GM19397 (cell line): Measurements from ENCODE around the gene C22orf23.

Experiments
- ATAC-seq: cut with Tn5 transposase; IDR thresholded peaks from one replicate; pipeline ENCODE4 v1.9.1; 2021; ENCODE audit warnings: mild to moderate bottlenecking, moderate library complexity; ENCODE audit not compliant: unreplicated experiment

Gene C22orf23

DNA sequence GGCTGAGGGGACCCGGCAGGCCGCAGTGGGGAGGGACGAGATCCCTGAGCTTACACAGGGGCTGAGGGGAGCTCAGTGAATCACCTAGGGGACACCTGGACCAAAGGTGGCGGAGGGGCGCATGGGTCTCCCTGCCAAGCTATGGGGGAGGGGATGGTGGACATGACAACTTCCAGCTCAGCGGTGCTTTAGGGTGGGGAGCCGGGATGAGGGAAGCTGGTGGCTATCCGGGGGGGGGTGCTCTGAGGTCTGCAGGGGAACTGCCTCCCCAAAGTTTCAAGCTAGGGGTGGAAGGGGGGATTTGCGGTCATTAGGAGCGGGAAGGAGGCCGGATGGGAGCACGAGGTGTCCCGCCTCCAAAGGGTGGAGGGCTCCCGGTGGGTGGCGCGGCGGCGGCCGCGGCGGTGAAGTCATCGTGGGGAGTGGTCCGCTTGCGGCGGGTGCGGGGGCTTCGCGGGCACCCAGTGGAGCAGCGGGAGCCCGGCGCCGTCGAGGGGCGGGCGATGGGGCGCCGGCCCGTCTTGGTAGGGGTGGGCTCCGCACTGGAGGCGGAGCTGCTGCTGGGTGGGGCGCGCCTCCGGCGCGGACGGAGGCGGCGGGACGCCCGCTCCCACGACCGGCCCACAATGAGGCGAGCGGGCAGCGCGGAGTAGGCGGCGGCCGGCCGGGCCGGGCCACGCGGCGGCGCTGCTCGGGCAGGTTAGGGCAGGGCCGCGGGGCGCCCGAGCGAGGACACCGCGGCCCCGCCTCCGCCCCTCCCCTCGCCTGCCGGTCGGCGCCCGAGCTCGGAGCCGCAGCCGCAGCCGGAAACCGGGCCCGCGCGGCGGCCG lies 47.7 kb downstream of the C22orf23 start, which contains the start of gene MICALL1:
MICALL1 (plus strand) TSS at position 764 of the 830 bp plus-strand sequence. CDS start 126 bp downstream, outside the sequence.
- ATAC-seq: peak; percentile 78

DNA sequence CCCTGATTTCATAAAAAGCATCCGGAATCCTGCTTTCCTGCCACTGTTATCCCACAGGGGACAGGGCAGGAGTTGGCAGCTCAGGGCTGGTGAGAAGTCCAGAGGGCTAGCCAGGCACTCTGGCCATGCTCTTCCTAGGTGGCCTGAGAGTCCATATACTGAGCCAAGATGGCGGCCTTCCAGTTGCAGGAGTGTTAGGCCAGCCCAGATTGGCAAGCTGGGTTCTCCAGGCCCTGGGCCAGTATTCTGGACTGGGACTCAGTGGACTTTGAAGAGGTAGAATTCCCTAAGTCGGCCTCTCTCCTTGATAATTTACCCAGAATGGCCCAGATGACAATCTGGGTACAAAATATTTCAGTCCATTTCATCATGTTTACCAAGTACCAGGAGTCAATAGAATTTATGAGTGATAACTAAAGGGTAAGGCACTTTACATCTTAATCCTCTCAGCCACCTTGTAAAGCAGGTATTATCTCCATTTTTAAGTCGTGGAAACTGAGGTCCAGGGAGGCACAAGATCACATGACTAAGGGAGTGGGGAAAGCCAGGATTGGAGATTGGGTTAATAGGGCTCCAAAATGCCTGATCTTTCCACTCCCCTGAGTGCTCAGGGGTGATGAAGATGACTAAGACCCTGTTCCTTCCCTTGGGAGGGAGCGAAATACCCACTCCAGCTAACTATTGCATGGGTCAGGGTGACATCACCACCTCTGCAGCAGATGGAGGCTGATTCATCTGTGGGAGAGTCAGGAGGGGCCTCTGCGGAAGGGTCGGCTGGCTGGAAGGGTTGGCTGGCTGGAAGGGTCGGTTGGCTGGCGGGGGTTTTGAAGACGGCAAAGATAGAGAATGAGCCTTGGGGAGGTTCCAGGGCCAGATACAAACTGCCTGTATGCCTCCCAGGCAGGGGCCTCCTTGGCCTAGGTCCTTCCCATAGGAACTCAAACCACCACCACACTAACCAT lies 48.5 kb downstream of the C22orf23 start:
- ATAC-seq: no peak

DNA sequence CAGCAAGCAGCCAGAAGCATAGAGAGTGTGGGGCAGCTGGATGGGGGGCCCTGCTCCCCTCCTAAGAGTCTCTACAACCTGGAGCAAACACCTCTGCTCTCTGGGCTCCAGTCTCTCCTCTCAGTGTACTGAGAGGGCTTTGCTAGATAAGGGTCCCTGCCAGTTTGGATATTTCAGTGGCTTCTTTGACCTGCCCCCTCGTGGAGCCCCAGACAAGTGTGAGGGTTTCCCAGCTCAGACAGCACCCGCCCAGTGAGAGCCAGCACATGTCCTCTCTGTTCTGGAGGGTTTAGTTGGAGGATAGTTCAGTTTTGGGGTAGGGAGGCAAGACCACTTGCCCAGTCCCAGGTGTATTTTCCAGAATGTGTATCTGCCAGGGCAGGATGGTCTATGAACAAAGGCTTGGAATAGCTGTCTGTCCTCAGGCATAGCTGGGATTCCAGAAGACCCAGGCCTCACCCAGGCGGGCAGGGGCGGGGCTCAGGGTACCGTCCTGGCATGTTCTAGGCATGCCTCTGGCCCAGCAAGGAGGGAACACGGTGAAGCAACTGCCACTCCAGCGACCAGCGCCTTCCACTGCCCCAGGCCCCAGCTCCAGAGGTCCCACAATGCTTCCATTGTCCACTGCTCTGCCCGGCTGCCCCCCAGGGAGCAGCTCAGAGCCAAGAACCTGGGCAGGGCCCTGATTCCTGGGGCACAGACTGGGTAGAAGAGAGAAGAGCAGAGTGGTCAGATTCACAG lies 54.8 kb downstream of the C22orf23 start:
- ATAC-seq: no peak

DNA sequence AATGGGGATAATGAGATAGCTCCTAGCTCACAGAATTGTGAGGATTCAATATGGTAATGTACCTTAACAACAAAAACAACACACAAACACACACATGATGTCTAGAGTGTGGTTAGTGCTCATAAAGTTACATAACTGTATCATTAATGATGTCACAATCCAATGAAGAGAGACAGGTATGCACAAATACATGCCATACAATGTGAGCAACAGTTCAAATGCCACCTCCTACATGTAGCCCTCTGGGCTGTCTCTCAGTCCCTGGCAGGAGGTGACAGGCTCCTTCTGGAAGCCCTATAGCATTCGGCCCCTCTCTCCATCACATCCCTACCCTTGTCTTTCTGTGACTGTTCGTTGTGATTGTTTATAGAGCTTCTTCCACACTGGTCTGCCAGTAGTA lies 55.6 kb downstream of the C22orf23 start:
- no peak for ATAC-seq

DNA sequence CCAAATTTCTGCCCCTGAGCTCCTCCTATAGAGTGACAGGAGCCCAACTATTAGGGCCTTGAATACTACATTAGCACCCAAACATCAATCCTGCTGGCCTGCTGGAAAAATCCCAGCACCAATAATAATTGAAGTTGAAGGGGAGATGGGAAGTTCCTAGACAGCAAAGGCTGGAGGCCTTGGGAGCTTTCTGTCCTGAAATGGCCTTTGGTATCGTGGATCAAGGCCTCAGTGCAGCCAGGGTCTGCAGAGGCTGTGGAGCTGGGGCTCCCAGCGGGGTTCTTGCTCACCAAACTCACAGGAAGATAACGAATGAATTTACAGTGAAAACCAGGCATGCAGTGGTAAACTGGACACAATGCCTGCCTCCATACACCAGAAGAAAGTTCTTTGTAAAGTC lies 56.5 kb downstream of the C22orf23 start:
- no peak for ATAC-seq

DNA sequence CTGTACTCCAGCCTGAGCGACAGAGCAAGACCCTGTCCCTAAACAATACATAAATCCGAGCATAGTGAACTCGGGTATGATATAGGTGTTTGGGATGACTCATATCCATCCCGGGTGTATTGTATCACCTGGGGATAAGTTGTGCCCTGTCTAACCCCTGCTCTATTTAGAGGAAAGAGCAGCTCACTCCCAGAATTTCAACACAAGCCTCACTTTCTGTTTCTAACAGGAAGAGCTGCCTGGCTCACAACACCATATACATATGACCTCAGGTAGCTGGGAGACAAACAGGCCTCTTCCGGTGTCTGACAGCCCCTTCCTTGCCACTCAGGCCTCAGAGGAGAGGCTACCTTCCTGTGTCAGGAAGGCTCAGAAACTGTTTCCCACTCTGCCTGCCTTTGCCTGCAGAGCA lies 57.2 kb downstream of the C22orf23 start:
- ATAC-seq: no peak

DNA sequence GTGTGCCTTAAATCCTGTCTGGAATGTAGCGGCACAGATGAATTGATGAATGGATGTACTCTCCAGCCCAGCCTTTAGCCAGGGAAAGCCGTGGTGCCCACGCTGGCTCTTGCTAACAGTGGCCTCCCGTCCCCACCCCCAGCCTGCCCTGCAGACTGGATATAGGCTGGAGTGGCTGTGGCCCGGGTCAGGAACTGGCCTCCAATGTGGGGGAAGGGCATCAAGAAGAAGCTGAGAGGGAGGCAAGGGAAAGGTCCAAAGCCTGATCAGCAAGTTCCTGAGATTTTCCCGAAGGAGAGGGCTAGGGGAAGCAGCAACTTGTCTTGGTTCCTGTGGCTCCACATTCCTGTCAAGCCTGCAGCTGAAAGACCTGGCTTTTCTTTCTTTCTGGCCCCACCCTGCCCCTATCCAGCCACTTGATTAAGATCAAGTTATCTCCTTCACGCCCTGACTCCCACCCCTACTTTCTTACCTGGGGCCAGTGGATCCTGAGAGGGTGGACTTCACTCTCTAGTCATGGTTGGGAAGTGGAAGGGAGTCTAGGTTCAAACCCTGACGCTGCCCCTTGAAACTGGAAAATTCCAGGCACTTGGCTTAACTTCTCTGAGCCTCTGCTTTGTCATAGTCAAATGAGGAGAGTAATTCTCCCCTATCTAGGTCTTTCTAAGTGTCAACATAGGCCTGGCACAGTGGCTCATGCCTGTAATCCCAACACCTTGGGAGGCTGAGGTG lies 58.3 kb downstream of the C22orf23 start:
- ATAC-seq: no peak

DNA sequence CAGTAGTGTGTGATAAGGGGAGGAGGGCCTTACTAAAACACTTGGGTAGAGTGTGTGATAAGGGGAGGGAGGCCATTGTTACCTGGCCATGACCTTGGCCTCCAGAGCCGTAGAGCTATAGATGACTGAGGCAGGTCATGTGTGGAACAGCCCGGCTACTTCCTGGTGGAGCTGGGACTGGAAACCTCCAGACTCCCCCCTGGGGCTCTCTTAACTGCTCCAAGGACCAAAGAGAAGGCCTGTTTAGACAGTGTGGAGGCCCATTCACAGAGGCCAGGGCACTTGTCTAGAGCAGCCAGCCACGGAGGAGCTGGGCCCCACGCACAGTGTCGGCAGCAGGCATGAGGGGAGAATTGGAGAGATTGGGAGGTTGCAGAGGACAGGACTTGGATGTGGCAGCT lies 59.8 kb downstream of the C22orf23 start:
- ATAC-seq: no peak
